Vagina (tissue), 2 donors: ENCODE data around the gene NR2F1-AS1. TPM values are rescaled to one million over a fixed set of nuclear protein-coding genes. Genes with fewer than 3 reads are reported as not detected.

ENCODE experiments used
- DNase-seq, 2 donors: peaks; one replicate each; pipeline ENCODE4 v3.0.0-alpha.2; 2017; ENCODE audit errors: extremely low spot score in 2 of 2
- H3K27ac ChIP-seq: fragments of 200-600 bp; sonication (generic); one replicate; pipeline ENCODE4 v1.5.1; 2019
- H3K27me3 ChIP-seq: fragments of 200-600 bp; sonication (generic); one replicate; pipeline ENCODE4 v1.5.1; 2019
- H3K36me3 ChIP-seq, 2 donors: fragments of 200-600 bp; sonication (generic); one replicate each; pipeline ENCODE4 v1.5.1; 2017 to 2019
- H3K4me1 ChIP-seq: fragments of 200-600 bp; sonication (generic); one replicate; pipeline ENCODE4 v1.5.1; 2019
- H3K4me3 ChIP-seq, 2 donors: fragments of 200-600 bp; sonication (generic); 1 replicate in 1 of 2; 2 replicates in 1 of 2; pipeline ENCODE4 v1.5.1; 2016 to 2019
- H3K9me3 ChIP-seq: fragments of 200-600 bp; sonication (generic); one replicate; pipeline ENCODE4 v1.5.1; 2019
- CTCF ChIP-seq, 3 experiments: fragments of 450-650 bp in 2 of 3; fragments of 200-600 bp in 1 of 3; sonication (generic) in 1 of 3; IDR thresholded peaks; one replicate each; pipeline ENCODE4 v1.5.1; 2017 to 2019; ENCODE audit warnings: antibody characterized with exemption in 3 of 3, mild to moderate bottlenecking in 2 of 3, moderate library complexity in 2 of 3
- POLR2A ChIP-seq, 2 donors: fragments of 450-650 bp; IDR thresholded peaks; one replicate each; pipeline ENCODE4 v1.6.1; 2017; ENCODE audit warnings: antibody characterized with exemption in 2 of 2, mild to moderate bottlenecking in 2 of 2, moderate library complexity in 2 of 2
- POLR2AphosphoS5 ChIP-seq, 2 donors: sonication (generic); formaldehyde crosslinking; IDR thresholded peaks; one replicate each; pipeline ENCODE4 v1.9.0; 2017; ENCODE audit warnings: antibody characterized with exemption in 2 of 2, mild to moderate bottlenecking in 2 of 2, low read depth in 1 of 2; ENCODE audit not compliant: insufficient read depth in 1 of 2
- intact Hi-C: fragments of 100-400 bp; cut with DNase I; formaldehyde crosslinking; loops from one replicate; pipeline ENCODE4 v1.15.1; 2023
- total RNA-seq: library from RNA; depleted of rRNA; stranded (reverse); fragments of >200 nt; gene quantifications from one replicate; pipeline ENCODE4 v1.2.3, GENCODE V29; 2016

NR2F1-AS1 gene
- total RNA-seq, 1 donor from 2014 or later = 22.3 TPM

GRCh38 chr5:93584596-93585040, 3.6 kb upstream of the NR2F1-AS1 start:
- Histone ChIP-seq H3K4me3 (peak overlapping the region; percentile 59 to 66), H3K36me3 (no peaks in the 10 kb centered on the region), H3K9me3 (no peaks in the 10 kb centered on the region), H3K27ac (peak overlapping the region; percentile 90), H3K4me1 (peaks cover 29% of the 10 kb centered on the region), H3K27me3 (no peaks in the 10 kb centered on the region)
- TF ChIP-seq CTCF (IDR thresholded peaks at IDR 0.05) (no peak), POLR2AphosphoS5 (IDR thresholded peaks at IDR 0.05; ENCODE audit: insufficient read depth in 1 of 2, low read depth in 1 of 2) (no peak), POLR2A (IDR thresholded peaks at IDR 0.05) (no peak)
- DNase-seq = no peak
- intact Hi-C loops = loop anchor here (10.0 kb wide), 1 partner anchor 340 kb away; no protein-coding TSS in a partner anchor

GRCh38 chr5:93583768-93584595, 3.0 kb upstream of the NR2F1-AS1 start:
- H3K4me3 ChIP-seq = peak overlapping the region; percentile 59 to 66
- peaks cover 35% of the 10 kb centered on the region for H3K4me1 ChIP-seq
- no peaks in the 10 kb centered on the region for H3K9me3 ChIP-seq
- intact Hi-C loops = loop anchor here (10.0 kb wide), 1 partner anchor 339 kb away; no protein-coding TSS in a partner anchor
- no peaks in the 10 kb centered on the region for H3K27me3 ChIP-seq
- peak overlapping the region; percentile 90 for H3K27ac ChIP-seq
- H3K36me3 ChIP-seq = no peaks in the 10 kb centered on the region
- TF ChIP-seq POLR2A (IDR thresholded peaks at IDR 0.05) = no peak
- TF ChIP-seq CTCF (IDR thresholded peaks at IDR 0.05) = no peak
- TF ChIP-seq POLR2AphosphoS5 (IDR thresholded peaks at IDR 0.05; ENCODE audit: insufficient read depth in 1 of 2, low read depth in 1 of 2) = no peak
- no peak for DNase-seq

GRCh38 chr5:93583439-93583767, 2.4 kb upstream of the NR2F1-AS1 start:
- H3K36me3 ChIP-seq = no peaks in the 10 kb centered on the region
- intact Hi-C loops = loop anchor here (10.0 kb wide), 1 partner anchor 339 kb away; no protein-coding TSS in a partner anchor
- H3K27me3 ChIP-seq = no peaks in the 10 kb centered on the region
- TF ChIP-seq CTCF (IDR thresholded peaks at IDR 0.05) (no peak), POLR2AphosphoS5 (IDR thresholded peaks at IDR 0.05; ENCODE audit: insufficient read depth in 1 of 2, low read depth in 1 of 2) (no peak), POLR2A (IDR thresholded peaks at IDR 0.05) (no peak)
- no peak for DNase-seq
- H3K4me3 ChIP-seq = peak overlapping the region; percentile 59 to 66
- peaks cover 41% of the 10 kb centered on the region for H3K4me1 ChIP-seq
- H3K9me3 ChIP-seq = no peaks in the 10 kb centered on the region
- H3K27ac ChIP-seq = peak overlapping the region; percentile 90

GRCh38 chr5:93582677-93583438, 1.8 kb upstream of the NR2F1-AS1 start, which contains the start of gene NR2F1:
Gene NR2F1 (plus strand): TSS chr5:93583222. CDS start chr5:93585024, 1,802 bp downstream.
- Histone ChIP-seq H3K4me1 (peaks cover 43% of the 10 kb centered on the region), H3K36me3 (no peaks in the 10 kb centered on the region), H3K9me3 (no peaks in the 10 kb centered on the region), H3K27me3 (no peaks in the 10 kb centered on the region), H3K4me3 (peak within 1 kb of the TSS; percentile 59 to 66), H3K27ac (peak within 1 kb of the TSS; percentile 90)
- intact Hi-C loops = loop anchor here (10.0 kb wide), 1 partner anchor 338 kb away; no protein-coding TSS in a partner anchor
- peak in 1 of 2 donors; percentile 97 for DNase-seq
- peak in 1 of 2 donors; percentile 67 for TF ChIP-seq POLR2A (IDR thresholded peaks at IDR 0.05)
- TF ChIP-seq POLR2AphosphoS5 (IDR thresholded peaks at IDR 0.05; ENCODE audit: insufficient read depth in 1 of 2, low read depth in 1 of 2) = peak; percentile 16 to 29
- TF ChIP-seq CTCF (IDR thresholded peaks at IDR 0.05) = peak; percentile 73 to 100 (median 96)
